DMS 273 (cell line): ENCODE results near the gene UCHL1.
A peak's percentile ranks its signal among the peaks of the same experiment; 100 is the strongest.

ENCODE experiments used
- DNase-seq: peaks from one replicate; lab custom pipeline; 2025; ENCODE audit not compliant: unreplicated experiment; lab: John Stamatoyannopoulos, UW

UCHL1 gene

GRCh38 chr4:41256740-41257256, at the start of gene UCHL1:
TSS of gene UCHL1 (plus strand) at chr4:41256928. CDS start at chr4:41256977, 49 bp downstream.
- peak; percentile 95 for DNase-seq

- DNase-seq = no peak
Measured at GRCh38 chr4:41207291-41207831, 49.4 kb upstream of the UCHL1 start.

GRCh38 chr4:41209187-41209586, 47.5 kb upstream of the UCHL1 start:
- no peak for DNase-seq

- DNase-seq = no peak
Measured at GRCh38 chr4:41209901-41210300, 46.8 kb upstream of the UCHL1 start.

- no peak for DNase-seq
Measured at GRCh38 chr4:41211951-41212615, 44.6 kb upstream of the UCHL1 start.

GRCh38 chr4:41212616-41213203, 44.0 kb upstream of the UCHL1 start:
- peak; percentile 49 for DNase-seq

GRCh38 chr4:41213625-41214135, 43.0 kb upstream of the UCHL1 start:
- DNase-seq = peak; percentile 69

GRCh38 chr4:41214136-41214824, 42.4 kb upstream of the UCHL1 start, which contains the start of gene APBB2:
TSS of gene APBB2 (minus strand) at chr4:41214542. CDS start at chr4:41033254, 181,288 bp downstream.
- peak; percentile 98 for DNase-seq

- DNase-seq = no peak
Measured at GRCh38 chr4:41214825-41215146, 41.9 kb upstream of the UCHL1 start.

- DNase-seq = no peak
Measured at GRCh38 chr4:41215155-41215554, 41.6 kb upstream of the UCHL1 start.

- no peak for DNase-seq
Measured at GRCh38 chr4:41215969-41216293, 40.8 kb upstream of the UCHL1 start.

- peak; percentile 90 for DNase-seq
Measured at GRCh38 chr4:41216294-41217019, 40.3 kb upstream of the UCHL1 start.

GRCh38 chr4:41217020-41217333, 39.8 kb upstream of the UCHL1 start:
- no peak for DNase-seq

GRCh38 chr4:41217374-41217773, 39.4 kb upstream of the UCHL1 start:
- DNase-seq = no peak

- DNase-seq = no peak
Measured at GRCh38 chr4:41218703-41219102, 38.0 kb upstream of the UCHL1 start.

- DNase-seq = no peak
Measured at GRCh38 chr4:41219421-41219950, 37.2 kb upstream of the UCHL1 start.

GRCh38 chr4:41221850-41222645, 34.7 kb upstream of the UCHL1 start:
- DNase-seq = no peak

- DNase-seq = no peak
Measured at GRCh38 chr4:41227902-41228301, 28.8 kb upstream of the UCHL1 start.

- DNase-seq = no peak
Measured at GRCh38 chr4:41232406-41232805, 24.3 kb upstream of the UCHL1 start.

GRCh38 chr4:41232856-41233255, 23.9 kb upstream of the UCHL1 start:
- DNase-seq = no peak
